HUES64 (cell line): Measurements from ENCODE around the gene TECPR2.

Experiments used
- H3K27ac ChIP-seq: 2 replicates; pipeline ENCODE4 v1.7.0; 2013; ENCODE audit warnings: low read depth, low read length, inconsistent platforms
- H3K27me3 ChIP-seq: 2 replicates; pipeline ENCODE4 v1.6.1; 2013; ENCODE audit warnings: mild to moderate bottlenecking, low read length; ENCODE audit not compliant: insufficient read depth
- H3K36me3 ChIP-seq: 2 replicates; pipeline ENCODE4 v1.6.1; 2013; ENCODE audit warnings: mild to moderate bottlenecking, low read length; ENCODE audit not compliant: insufficient read depth
- H3K4me1 ChIP-seq: 2 replicates; pipeline ENCODE4 v1.6.1; 2013; ENCODE audit warnings: mild to moderate bottlenecking, low read length, moderate library complexity; ENCODE audit not compliant: insufficient read depth
- H3K4me3 ChIP-seq: 2 replicates; pipeline ENCODE4 v1.5.1; 2013; ENCODE audit warnings: mild to moderate bottlenecking, low read length, moderate library complexity
- H3K9ac ChIP-seq: 2 replicates; pipeline ENCODE4 v1.6.1; 2013; ENCODE audit warnings: mild to moderate bottlenecking, low read depth, low read length
- H3K9me3 ChIP-seq: 2 replicates; pipeline ENCODE4 v1.6.1; 2013; ENCODE audit warnings: low read depth, low read length; ENCODE audit not compliant: insufficient read depth
- WGBS: fragments of 150-250, 120-280 bp; methylation state at CpG from one replicate; pipeline ENCODE4 v1.1.7; 2013; ENCODE audit warnings: missing lambda C conversion rate; 5-methylcytosine and 5-hydroxymethylcytosine counted together

Gene TECPR2

DNA sequence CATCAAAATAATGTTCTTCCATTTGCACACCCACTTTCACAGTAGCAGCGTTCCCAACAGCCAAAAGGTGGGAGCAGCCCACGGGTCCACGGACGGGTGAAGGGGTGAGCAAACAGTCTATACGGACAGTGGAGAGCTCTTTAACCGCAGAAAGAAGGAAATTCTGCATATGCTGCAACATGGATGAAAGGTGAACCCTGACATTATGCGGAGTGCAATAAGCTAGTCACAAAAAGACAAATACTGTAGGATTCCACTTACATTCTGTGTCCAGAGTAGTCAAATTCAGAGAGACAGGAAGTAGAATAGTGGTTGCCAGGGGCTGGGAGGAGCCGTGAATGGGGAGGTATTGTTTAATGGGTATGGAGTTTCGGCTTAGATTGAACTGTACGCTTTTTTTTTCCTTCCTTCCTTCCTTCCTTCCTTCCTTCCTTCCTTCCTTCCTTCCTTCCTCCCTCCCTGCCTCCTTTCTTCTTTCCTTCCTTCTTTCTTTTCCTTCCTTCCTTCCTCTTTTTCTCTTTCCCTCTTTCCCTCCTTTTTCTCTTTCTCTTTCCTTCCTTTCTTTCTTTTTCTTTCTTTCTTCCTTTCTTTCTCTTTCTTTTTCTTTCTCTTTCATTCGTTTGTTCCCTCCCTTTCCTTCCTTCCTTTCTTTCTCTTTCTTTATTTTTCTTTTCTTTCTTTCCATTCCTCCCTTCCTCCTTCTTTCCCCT lies 162.6 kb downstream of the TECPR2 start:
- 17% methylated on average over 10 of the region's 11 CpGs for WGBS
- H3K9me3 ChIP-seq = no peaks in the 10 kb centered on the region
- H3K36me3 ChIP-seq = no peaks in the 10 kb centered on the region
- peak overlapping the region; percentile 58 for H3K9ac ChIP-seq
- peak overlapping the region; percentile 68 for H3K4me3 ChIP-seq
- no peaks in the 10 kb centered on the region for H3K27me3 ChIP-seq
- 0 out of 2 replicates have a peak, but pooled peaks cover 5% of the 10 kb centered on the region for H3K4me1 ChIP-seq
- H3K27ac ChIP-seq = 0 out of 2 replicates have a peak overlapping the region, but pooled peaks have one; percentile 38

DNA sequence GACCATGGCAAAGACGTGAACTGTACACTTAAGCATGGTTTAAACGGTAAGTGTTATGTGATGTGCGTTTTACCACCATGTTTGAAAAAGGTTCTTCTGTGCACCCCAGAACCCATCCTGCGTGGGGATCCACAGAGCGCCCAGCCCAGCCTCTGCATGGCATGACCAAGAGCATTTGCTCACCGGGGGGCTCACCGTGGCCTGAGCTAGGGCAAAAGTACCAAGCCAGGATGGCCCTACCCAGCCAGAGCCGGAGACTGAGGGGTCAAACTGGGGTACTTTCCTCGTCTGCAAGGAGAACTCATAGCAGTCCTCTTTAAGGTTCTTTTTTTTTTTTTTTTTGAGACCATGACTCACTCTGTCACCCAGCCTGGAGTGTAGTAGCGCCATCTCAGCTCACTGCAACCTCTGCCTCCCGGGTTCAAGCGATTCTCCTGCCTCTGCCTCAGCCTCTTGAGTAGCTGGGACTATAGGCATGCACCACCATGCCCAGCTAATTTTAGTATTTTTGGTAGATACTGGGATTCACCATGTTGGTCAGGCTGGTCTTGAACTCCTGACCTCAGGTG lies 163.3 kb downstream of the TECPR2 start:
- Histone ChIP-seq H3K27me3 (no peaks in the 10 kb centered on the region), H3K36me3 (no peaks in the 10 kb centered on the region), H3K9ac (no peak overlapping the region), H3K4me1 (0 out of 2 replicates have a peak, but pooled peaks cover 8% of the 10 kb centered on the region), H3K27ac (no peak overlapping the region), H3K4me3 (no peak overlapping the region), H3K9me3 (no peaks in the 10 kb centered on the region)
- WGBS = 86% methylated on average over 12 of the region's 12 CpGs

DNA sequence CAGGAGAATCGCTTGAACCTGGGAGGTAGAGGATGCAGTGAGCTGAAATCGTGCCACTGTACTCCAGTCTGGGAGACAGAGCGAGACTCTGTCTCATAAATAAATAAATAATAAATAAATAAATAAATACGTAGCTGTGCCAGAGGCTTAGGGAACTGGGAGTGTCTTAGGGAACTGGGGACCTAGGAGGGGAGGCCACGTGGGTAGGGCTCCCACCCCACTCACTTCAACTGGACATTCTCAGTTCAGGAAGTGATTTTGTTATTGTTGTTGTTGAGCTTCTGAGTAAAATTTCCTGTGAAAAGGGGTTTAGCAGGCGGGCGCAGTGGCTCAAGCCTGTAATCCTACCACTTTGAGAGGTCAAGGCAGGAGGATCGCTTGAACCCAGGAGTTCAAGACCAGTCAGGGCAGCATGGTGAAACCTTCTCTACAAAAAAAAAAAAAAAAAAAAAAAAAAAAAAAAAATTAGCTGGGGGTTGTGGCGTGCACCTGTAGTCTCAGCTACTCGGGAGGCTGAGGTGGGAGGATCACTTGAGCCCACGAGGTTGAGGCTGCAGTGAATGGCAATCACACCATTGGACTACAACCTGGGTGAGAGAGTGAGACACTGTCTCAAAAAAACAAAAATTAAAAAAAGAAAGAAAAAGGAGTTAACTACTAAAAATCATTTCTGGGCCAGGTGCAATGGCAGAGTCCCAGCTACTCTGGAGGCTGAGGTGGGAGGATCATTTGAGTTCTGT lies 165.9 kb downstream of the TECPR2 start:
- no peak overlapping the region for H3K27ac ChIP-seq
- no peak overlapping the region for H3K4me3 ChIP-seq
- no peaks in the 10 kb centered on the region for H3K27me3 ChIP-seq
- H3K36me3 ChIP-seq = no peaks in the 10 kb centered on the region
- no peak overlapping the region for H3K9ac ChIP-seq
- H3K4me1 ChIP-seq = 0 out of 2 replicates have a peak, but pooled peaks cover 10% of the 10 kb centered on the region
- H3K9me3 ChIP-seq = no peaks in the 10 kb centered on the region
- WGBS = 97% methylated on average over 7 of the region's 11 CpGs

DNA sequence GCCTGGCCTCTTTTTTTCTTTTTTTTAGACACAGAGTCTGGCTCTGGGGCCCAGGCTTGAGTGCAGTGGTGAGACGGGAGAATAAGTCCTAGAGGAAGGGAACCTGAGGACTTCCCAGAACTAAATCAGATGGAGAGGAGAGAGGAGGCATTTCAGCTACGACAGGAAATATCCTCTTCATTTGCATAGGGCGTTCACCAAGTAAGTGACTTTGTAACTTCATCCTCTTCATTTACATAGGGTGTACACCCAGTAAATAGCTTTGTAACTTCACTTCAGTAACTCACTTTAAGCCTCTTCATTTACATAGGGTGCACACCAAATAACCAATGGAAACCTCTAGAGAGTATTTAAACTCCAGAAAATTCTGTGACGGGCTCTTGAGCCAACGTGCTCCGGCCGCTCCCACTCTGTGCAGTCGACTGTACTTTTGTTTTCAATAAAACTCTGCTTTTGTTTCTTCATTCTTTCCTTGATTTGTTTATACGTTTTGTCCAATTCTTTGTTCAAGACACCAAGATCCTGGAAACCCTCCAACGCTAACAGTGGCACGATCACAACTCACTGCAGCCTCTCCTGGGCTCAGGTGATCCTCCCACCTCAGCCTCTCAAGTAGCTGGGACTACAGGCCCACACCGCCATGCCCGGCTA lies 168.2 kb downstream of the TECPR2 start:
- Histone ChIP-seq H3K27ac (no peak overlapping the region), H3K27me3 (no peaks in the 10 kb centered on the region), H3K9ac (no peak overlapping the region), H3K4me3 (no peak overlapping the region), H3K4me1 (0 out of 2 replicates have a peak, but pooled peaks cover 5% of the 10 kb centered on the region), H3K36me3 (no peaks in the 10 kb centered on the region), H3K9me3 (no peaks in the 10 kb centered on the region)
- 85% methylated on average over 13 of the region's 13 CpGs for WGBS

DNA sequence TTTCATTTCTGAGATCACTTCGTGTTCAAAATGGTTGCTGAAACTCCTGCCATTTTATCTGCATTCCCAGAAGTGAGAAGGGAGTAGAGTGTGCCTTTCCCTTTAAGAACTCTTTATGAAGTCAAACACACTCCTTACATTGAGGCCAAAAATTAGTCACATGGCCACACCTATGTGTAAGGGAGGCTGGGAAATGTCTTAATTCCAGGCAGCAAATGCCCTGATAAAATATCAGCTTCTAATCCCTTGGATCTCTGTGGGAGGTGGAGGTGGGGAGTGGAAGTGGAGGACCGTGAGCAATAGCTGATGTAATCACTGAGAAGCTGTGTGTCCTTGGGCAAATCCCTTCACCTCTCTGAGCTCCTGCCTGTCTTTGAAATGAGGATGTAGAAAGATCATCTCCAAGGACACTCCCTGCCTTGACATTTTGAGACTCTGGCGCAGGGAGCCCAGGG lies 169.5 kb downstream of the TECPR2 start:
- H3K4me1 ChIP-seq = 0 out of 2 replicates have a peak, but pooled peaks cover 5% of the 10 kb centered on the region
- H3K27ac ChIP-seq = no peak overlapping the region
- WGBS = 86% methylated on average over 3 of the region's 3 CpGs
- no peak overlapping the region for H3K4me3 ChIP-seq
- H3K27me3 ChIP-seq = no peaks in the 10 kb centered on the region
- no peaks in the 10 kb centered on the region for H3K36me3 ChIP-seq
- no peak overlapping the region for H3K9ac ChIP-seq
- H3K9me3 ChIP-seq = no peaks in the 10 kb centered on the region

DNA sequence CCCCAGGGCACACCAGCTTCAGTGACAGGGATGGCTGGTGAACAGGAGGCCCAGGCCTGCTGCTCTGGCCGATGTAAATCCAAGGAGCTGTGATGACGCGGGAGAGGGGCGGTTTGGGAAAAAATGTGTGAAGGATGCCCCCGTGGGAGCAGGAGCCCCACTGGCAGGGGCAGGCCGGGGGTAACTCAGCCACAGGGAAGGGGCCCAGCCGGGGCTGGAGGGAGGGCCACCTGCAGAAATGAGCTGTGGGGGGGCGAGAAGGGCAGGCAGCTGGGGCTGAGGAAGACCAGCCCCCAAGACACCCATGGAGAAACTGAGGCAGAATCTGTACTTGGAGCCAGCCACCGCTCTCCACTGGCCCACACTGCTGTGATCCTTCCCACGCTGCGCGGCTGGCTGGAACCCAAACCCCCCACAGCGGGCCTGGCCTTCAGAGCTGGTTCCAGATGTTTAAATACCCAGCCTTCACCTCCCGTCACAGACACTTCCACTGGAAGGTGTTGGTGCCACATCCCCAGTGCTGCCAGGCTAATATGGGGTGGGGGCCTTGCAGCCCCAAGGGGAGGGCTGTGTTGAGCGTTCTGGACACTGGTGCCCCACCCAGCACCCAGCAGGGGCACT lies 175.3 kb downstream of the TECPR2 start:
- no peaks in the 10 kb centered on the region for H3K36me3 ChIP-seq
- no peaks in the 10 kb centered on the region for H3K27me3 ChIP-seq
- H3K9me3 ChIP-seq = no peaks in the 10 kb centered on the region
- H3K4me1 ChIP-seq = peaks cover 6% of the 10 kb centered on the region; the same call in 1 of the 2 replicates
- H3K27ac ChIP-seq = no peak overlapping the region
- H3K9ac ChIP-seq = no peak overlapping the region
- no peak overlapping the region for H3K4me3 ChIP-seq
- 89% methylated on average over 15 of the region's 15 CpGs for WGBS

DNA sequence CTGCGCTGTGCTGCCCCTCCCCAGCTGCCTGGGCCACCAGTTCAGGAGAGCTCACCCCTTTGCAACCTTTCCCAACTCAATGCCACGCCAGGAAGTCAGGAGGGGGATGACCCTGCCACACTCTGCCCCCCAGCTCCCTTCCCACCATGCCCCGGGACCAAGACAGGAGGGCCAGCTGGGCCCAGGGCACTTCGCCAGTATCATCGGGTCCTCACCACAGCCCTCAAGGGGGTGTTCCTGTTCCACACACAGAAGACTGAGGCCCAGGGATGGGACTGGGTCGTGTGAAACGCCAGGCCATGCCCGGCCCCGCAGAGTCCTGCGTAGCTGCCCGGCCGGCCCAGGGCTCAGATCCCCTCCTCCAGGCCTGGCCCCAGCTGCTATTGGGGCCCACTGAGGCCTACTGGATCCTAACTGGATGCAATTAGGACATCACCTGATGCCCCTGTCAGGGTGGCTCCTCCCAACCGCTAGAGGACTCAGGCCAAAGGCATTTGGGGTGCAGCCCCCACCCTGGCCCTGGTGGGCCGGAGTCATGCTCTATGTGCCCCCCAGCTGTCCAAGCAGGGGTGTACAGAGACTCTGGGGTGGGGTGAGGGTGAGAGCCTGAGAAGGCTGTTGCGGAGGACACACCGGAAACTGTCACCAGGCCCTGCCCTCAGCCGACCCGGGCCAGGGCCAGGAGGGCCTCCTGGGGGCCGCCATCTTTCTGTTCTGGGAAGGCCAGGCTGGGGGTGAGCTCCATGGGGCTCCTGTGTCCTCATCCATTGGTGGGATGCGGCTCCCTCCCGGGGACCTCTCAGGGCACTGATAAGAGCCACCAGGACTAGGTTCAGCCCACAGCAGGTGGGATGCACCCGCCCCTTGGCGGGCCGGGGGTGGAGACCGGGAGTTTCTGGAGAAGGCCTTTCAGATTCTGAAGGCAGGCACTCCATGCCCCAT lies 176.1 kb downstream of the TECPR2 start:
- Histone ChIP-seq H3K4me1 (peaks cover 7% of the 10 kb centered on the region), H3K4me3 (no peak overlapping the region), H3K36me3 (no peaks in the 10 kb centered on the region), H3K27me3 (peaks cover under 1% of the 10 kb centered on the region), H3K9me3 (no peaks in the 10 kb centered on the region), H3K27ac (no peak overlapping the region), H3K9ac (no peak overlapping the region)
- 89% methylated on average over 25 of the region's 25 CpGs for WGBS

DNA sequence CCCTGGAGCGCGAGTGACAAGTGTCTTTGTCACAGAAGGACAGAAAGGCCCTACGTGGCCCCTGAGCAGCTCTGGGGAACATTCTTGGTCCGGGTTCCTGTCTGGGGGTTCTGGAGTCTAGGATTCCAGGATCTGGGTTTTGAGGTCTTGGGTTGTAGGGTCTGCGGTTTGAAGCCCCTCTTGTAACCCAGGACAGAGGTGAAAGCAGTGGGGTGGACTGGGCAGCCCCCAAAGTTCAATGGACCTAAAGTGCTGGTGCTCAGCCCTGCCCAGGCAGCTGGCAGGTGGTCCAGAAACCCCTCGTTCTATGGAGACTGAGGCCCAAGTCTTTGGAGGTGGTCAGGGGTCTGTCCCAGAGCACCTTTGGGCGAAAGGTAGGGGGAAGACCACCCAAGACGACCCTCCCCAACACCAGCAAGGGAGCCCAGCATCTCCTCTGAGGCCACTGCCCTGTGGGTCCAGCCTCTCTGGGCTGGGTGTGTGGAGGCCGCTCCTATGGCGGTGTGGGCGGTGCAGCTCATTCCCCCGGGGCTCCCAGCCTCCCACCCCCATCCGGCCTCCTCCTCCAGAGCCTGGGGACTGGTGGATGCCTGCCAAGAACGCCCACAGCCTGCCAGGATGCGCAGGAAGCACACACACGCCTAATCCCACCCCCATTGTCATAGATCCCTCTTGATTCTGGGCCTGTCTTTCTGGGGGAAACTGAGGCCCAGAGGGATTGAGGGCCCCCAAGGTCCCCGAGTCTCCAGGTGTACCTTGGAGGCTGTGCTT lies 177.0 kb downstream of the TECPR2 start:
- H3K4me3 ChIP-seq = no peak overlapping the region
- H3K9me3 ChIP-seq = no peaks in the 10 kb centered on the region
- no peak overlapping the region for H3K27ac ChIP-seq
- peaks cover 11% of the 10 kb centered on the region for H3K4me1 ChIP-seq
- no peaks in the 10 kb centered on the region for H3K36me3 ChIP-seq
- WGBS = 79% methylated on average over 17 of the region's 17 CpGs
- H3K9ac ChIP-seq = no peak overlapping the region
- H3K27me3 ChIP-seq = peaks cover 9% of the 10 kb centered on the region

DNA sequence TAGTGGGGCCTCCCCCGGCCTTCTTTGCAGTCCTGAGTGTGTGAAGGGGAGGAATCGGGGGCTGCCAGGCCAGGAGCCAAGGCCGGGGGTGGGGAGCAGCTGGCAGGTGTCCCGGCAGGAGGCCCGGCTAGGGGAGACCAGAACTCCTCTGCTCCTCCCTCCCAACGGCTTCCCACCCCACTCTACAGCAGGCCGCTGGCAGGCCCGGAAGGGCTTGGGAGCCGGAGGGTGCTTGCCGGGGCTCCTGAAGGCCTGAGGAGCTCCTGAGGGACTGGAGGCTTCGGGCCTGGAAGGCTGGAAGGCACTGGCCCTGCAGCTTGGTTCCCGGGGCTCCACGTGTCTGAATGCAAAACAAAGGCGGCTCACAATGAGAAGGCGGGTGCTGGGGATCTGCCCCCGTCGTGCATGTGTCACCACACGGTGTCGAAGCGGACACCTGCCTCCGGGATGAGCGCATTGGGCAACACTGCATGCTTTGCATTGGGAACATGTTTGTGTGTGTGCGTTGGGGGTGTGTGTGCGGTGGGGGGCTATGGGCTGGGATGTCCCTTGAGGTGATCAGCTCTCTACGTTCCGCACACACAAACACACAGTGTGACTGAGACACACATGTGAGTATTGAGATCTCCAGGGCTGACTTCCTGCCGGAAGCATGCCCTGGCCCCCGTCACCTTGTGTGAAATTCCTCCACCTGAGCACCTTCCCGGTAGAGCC lies 177.7 kb downstream of the TECPR2 start:
- no peak overlapping the region; the same call in 1 of the 2 replicates for H3K27ac ChIP-seq
- H3K27me3 ChIP-seq = peaks cover 16% of the 10 kb centered on the region
- H3K4me1 ChIP-seq = peaks cover 11% of the 10 kb centered on the region
- H3K36me3 ChIP-seq = no peaks in the 10 kb centered on the region
- H3K4me3 ChIP-seq = no peak overlapping the region
- no peaks in the 10 kb centered on the region for H3K9me3 ChIP-seq
- 73% methylated on average over 29 of the region's 29 CpGs for WGBS
- H3K9ac ChIP-seq = no peak overlapping the region
